ENCODE measurements around the gene TMEM8B. TPM values are rescaled to one million over a fixed set of nuclear protein-coding genes. Genes with fewer than 3 reads are reported as not detected.

TMEM8B gene
- total and polyA plus RNA-seq, 2 donors (not counting 1 experiment from before 2014, with no cell fraction given): 12.2 to 14.5 TPM

DNA sequence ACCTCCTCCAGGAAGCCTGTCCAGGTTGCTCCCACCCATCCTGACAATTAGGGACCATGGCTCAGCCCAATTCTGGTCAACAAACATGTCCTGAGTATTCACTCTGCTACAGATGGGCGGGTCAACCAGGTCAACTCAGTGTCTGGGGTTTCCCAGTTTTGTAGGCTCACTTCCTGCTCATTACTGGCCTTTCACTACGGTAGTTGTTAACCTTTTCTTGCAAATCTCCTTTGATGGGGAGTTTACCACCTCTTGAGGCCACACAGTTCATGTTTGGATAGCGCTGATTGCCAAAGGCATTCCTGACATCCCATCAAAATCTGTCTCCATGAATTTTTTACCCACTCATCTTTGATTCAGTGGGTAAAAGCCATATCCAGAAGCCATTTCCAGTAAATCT is 13.8 kb downstream of the TMEM8B start:
- H3K9ac ChIP-seq (ENCODE audit: low read length): no peak overlapping the region
- TF ChIP-seq EZH2 (IDR thresholded peaks at IDR 0.05; ENCODE audit: borderline replicate concordance, insufficient read depth, low read depth, low read length, poor library complexity, severe bottlenecking): no peak
- TF ChIP-seq, protein P1, sequence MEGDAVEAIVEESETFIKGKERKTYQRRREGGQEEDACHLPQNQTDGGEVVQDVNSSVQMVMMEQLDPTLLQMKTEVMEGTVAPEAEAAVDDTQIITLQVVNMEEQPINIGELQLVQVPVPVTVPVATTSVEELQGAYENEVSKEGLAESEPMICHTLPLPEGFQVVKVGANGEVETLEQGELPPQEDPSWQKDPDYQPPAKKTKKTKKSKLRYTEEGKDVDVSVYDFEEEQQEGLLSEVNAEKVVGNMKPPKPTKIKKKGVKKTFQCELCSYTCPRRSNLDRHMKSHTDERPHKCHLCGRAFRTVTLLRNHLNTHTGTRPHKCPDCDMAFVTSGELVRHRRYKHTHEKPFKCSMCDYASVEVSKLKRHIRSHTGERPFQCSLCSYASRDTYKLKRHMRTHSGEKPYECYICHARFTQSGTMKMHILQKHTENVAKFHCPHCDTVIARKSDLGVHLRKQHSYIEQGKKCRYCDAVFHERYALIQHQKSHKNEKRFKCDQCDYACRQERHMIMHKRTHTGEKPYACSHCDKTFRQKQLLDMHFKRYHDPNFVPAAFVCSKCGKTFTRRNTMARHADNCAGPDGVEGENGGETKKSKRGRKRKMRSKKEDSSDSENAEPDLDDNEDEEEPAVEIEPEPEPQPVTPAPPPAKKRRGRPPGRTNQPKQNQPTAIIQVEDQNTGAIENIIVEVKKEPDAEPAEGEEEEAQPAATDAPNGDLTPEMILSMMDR (IDR thresholded peaks at IDR 0.05): no peak
- H3K27ac Mint-ChIP-seq: no peak overlapping the region
- no peaks in the 10 kb centered on the region for H3K9me3 Mint-ChIP-seq (ENCODE audit: insufficient read depth)
- peaks cover 63 to 72% of the 10 kb centered on the region in 2 donors for H3K4me1 ChIP-seq (ENCODE audit: control insufficient read depth in 2 of 2, insufficient read depth in 2 of 2, low read length in 2 of 2)
- H3K4me1 Mint-ChIP-seq: peaks cover 65% of the 10 kb centered on the region
- DNase-seq (peak; percentile 45), ATAC-seq (ENCODE audit: low read depth) (no peak)
- peaks cover 3% of the 10 kb centered on the region for H3K79me2 ChIP-seq (ENCODE audit: control insufficient read depth, insufficient read depth, low read length)
- no peak overlapping the region for H3K27ac ChIP-seq (ENCODE audit: low read length in 2 of 2)
- no peaks in the 10 kb centered on the region for H3K27me3 ChIP-seq (replicated peaks in 1 of 4; ENCODE audit: control extremely low read depth in 1 of 4, control insufficient read depth in 3 of 4, insufficient read depth in 4 of 4, low read length in 3 of 4)
- no peak overlapping the region for H3K4me3 Mint-ChIP-seq
- ChIA-PET POLR2A (interaction anchor here (0.7 kb wide), 1 partner anchor 146 kb away, joined by 3 read pairs; no protein-coding TSS in a partner anchor), CTCF (interaction anchor here (1.3 to 3.3 kb wide), 3 partner anchors 16 to 39 kb away, joined by 6 to 17 read pairs (median 10); no protein-coding TSS in a partner anchor)
- 49% methylated on average over 3 of the region's 3 CpGs for WGBS (ENCODE audit: insufficient coverage)
- no peaks in the 10 kb centered on the region for H4K20me1 ChIP-seq (ENCODE audit: control insufficient read depth, insufficient read depth, low read length, poor library complexity, severe bottlenecking)
- no peak overlapping the region for H3K4me3 ChIP-seq (ENCODE audit: control extremely low read depth in 1 of 5, extremely low read depth in 1 of 5, insufficient read depth in 1 of 5, low read depth in 2 of 5, low read length in 4 of 5)
- H2AFZ ChIP-seq (ENCODE audit: insufficient read depth, low read depth, low read length, poor library complexity, severe bottlenecking): no peak overlapping the region
- no peaks in the 10 kb centered on the region for H3K9me3 ChIP-seq (ENCODE audit: control extremely low read depth in 1 of 3, control insufficient read depth in 2 of 3, insufficient read depth in 1 of 3, low read length in 2 of 3)
- H3K27me3 Mint-ChIP-seq: no peaks in the 10 kb centered on the region
- intact Hi-C loops (cut with micrococcal nuclease): no loop called here
- H3K4me2 ChIP-seq (replicated peaks; ENCODE audit: low read depth, low read length, poor library complexity, severe bottlenecking): peak overlapping the region; percentile 35
- H3K36me3 ChIP-seq (replicated peaks in 1 of 2; ENCODE audit: control extremely low read depth in 1 of 2, control insufficient read depth in 1 of 2, extremely low read depth in 1 of 2, insufficient read depth in 2 of 2, low read length in 1 of 2): no peaks in the 10 kb centered on the region

DNA sequence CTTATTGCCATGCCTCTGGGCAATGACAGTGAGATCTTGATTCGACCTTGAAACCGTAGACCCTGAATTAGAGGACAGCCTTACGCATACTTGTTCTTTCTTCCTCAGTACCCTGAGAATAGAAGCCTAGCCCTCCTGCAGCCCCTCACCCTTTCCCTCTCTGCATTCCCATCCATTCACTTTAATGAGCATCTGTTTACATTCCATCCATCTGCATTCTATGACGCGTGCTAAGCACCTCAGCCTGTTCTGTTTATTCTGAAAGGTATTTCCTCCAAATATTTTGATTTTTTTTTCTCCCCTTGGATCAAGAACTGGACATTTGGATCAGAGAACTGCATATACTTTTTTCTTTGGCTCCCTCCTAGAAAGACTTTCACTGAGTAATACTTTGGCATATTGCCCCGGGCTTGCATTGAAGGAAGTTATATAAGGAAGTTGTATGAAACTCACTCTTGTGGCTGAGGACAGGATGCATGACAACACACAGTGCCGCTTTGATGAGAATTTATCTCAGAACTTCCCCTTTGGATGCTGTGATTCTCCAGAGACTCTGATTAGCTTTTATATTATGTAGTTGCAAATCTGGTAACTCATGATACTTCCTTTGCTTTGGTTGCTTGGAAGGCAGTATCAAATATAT is 15.7 kb downstream of the TMEM8B start:
- Mint-ChIP-seq H3K4me3 (peak overlapping the region; percentile 29), H3K9me3 (ENCODE audit: insufficient read depth) (no peaks in the 10 kb centered on the region), H3K27me3 (no peaks in the 10 kb centered on the region), H3K27ac (peak overlapping the region; percentile 23), H3K4me1 (peaks cover 76% of the 10 kb centered on the region)
- H3K79me2 ChIP-seq (ENCODE audit: control insufficient read depth, insufficient read depth, low read length): no peaks in the 10 kb centered on the region
- intact Hi-C loops (cut with micrococcal nuclease): loop anchor here (2.0 to 5.0 kb wide), 2 partner anchors 16 to 38 kb away; partner anchors contain the start of genes FAM221B and TMEM8B
- no peak for TF ChIP-seq EZH2 (IDR thresholded peaks at IDR 0.05; ENCODE audit: borderline replicate concordance, insufficient read depth, low read depth, low read length, poor library complexity, severe bottlenecking)
- TF ChIP-seq, protein P1 (IDR thresholded peaks at IDR 0.05): no peak
- H3K9ac ChIP-seq (ENCODE audit: low read length): no peak overlapping the region
- peak overlapping the region in 1 of 5 experiments; percentile 21 for H3K4me3 ChIP-seq (ENCODE audit: control extremely low read depth in 1 of 5, extremely low read depth in 1 of 5, insufficient read depth in 1 of 5, low read depth in 2 of 5, low read length in 4 of 5)
- WGBS (ENCODE audit: insufficient coverage): 66% methylated on average over 5 of the region's 7 CpGs
- H3K9me3 ChIP-seq (ENCODE audit: control extremely low read depth in 1 of 3, control insufficient read depth in 2 of 3, insufficient read depth in 1 of 3, low read length in 2 of 3): no peaks in the 10 kb centered on the region
- H3K27ac ChIP-seq (ENCODE audit: low read length in 2 of 2): peak overlapping the region in 1 of 2 donors; percentile 11
- H3K4me2 ChIP-seq (replicated peaks; ENCODE audit: low read depth, low read length, poor library complexity, severe bottlenecking): peak overlapping the region; percentile 68
- ATAC-seq (ENCODE audit: low read depth) (peak; percentile 75), DNase-seq (peak; percentile 84)
- H3K4me1 ChIP-seq (ENCODE audit: control insufficient read depth in 2 of 2, insufficient read depth in 2 of 2, low read length in 2 of 2): peaks cover 72 to 82% of the 10 kb centered on the region in 2 donors
- H3K36me3 ChIP-seq (replicated peaks in 1 of 2; ENCODE audit: control extremely low read depth in 1 of 2, control insufficient read depth in 1 of 2, extremely low read depth in 1 of 2, insufficient read depth in 2 of 2, low read length in 1 of 2): no peaks in the 10 kb centered on the region
- no peaks in the 10 kb centered on the region for H4K20me1 ChIP-seq (ENCODE audit: control insufficient read depth, insufficient read depth, low read length, poor library complexity, severe bottlenecking)
- H2AFZ ChIP-seq (ENCODE audit: insufficient read depth, low read depth, low read length, poor library complexity, severe bottlenecking): no peak overlapping the region
- no peaks in the 10 kb centered on the region for H3K27me3 ChIP-seq (replicated peaks in 1 of 4; ENCODE audit: control extremely low read depth in 1 of 4, control insufficient read depth in 3 of 4, insufficient read depth in 4 of 4, low read length in 3 of 4)
- CTCF ChIA-PET: interaction anchor here (1.0 to 3.3 kb wide), 8 partner anchors 9 to 110 kb away, joined by 3 to 17 read pairs (median 5); partner anchors contain the start of genes FAM221B, HINT2 and TMEM8B
- POLR2A ChIA-PET: interaction anchor here (1.2 kb wide), 1 partner anchor 30 kb away, joined by 3 read pairs; the partner anchor contains the start of gene HINT2
